Panc1 (cell line): ENCODE results near the gene CLNK. TPM values are rescaled to one million over a fixed set of nuclear protein-coding genes. Genes with fewer than 3 reads are reported as not detected.

Experiments used
- ATAC-seq: fragments of 200-7000 bp; cut with Tn5 transposase; 2 replicates; pipeline ENCODE4 v1.9.1; 2020; ENCODE audit warnings: mild to moderate bottlenecking, moderate library complexity
- BruUV-seq: library from RNA; stranded (reverse); fragments of 400-500 nt; replicated peaks from 2 replicates; lab custom pipeline; 2021; lab: Mats Ljungman, UMichigan
- CTCF ChIA-PET: fragments of 300-600 bp; sonication (Branson Sonifier 250); formaldehyde crosslinking; loops from one replicate; lab custom pipeline; 2022; ENCODE audit warnings: antibody characterized with exemption; lab: Charles Lee
- POLR2A ChIA-PET: fragments of 300-600 bp; sonication (Branson Sonifier 250); formaldehyde crosslinking; loops from one replicate; lab custom pipeline; 2022; ENCODE audit warnings: antibody characterized with exemption; lab: Charles Lee
- DNase-seq: peaks from one replicate; pipeline ENCODE4 v3.0.0-alpha.2; 2010; ENCODE audit warnings: low read depth, low spot score
- H3K27ac ChIP-seq: 2 replicates; pipeline ENCODE4 v1.5.1; 2011; ENCODE audit warnings: mild to moderate bottlenecking, low read length, inconsistent platforms
- H3K27me3 ChIP-seq: fragments of 200-500 bp; sonication (Bioruptor generic); 2 replicates; pipeline ENCODE4 v1.6.0; 2014; ENCODE audit warnings: low read length, inconsistent platforms; ENCODE audit not compliant: control insufficient read depth, insufficient read depth
- H3K36me3 ChIP-seq: fragments of 200-500 bp; sonication (Bioruptor generic); 2 replicates; pipeline ENCODE4 v1.5.1; 2014; ENCODE audit warnings: inconsistent platforms, mild to moderate bottlenecking, low read length, moderate library complexity; ENCODE audit not compliant: control insufficient read depth, insufficient read depth
- H3K4me1 ChIP-seq: 2 replicates; pipeline ENCODE4 v1.5.1; 2011; ENCODE audit warnings: inconsistent platforms, mild to moderate bottlenecking, low read length, moderate library complexity; ENCODE audit not compliant: control insufficient read depth, insufficient read depth
- H3K4me3 ChIP-seq, 2 experiments: 2 replicates each; pipeline ENCODE4 v1.5.1; 2011 to 2012; ENCODE audit warnings: low read depth in 2 of 2, low read length in 2 of 2, mild to moderate bottlenecking in 2 of 2, inconsistent platforms in 1 of 2, moderate library complexity in 1 of 2
- H3K9me3 ChIP-seq: fragments of 200-500 bp; sonication (Bioruptor generic); 2 replicates; pipeline ENCODE4 v1.5.1; 2014; ENCODE audit warnings: low read depth, mild to moderate bottlenecking, inconsistent platforms, low read length, moderate library complexity; ENCODE audit not compliant: control insufficient read depth, insufficient read depth
- POLR2AphosphoS5 ChIP-seq: IDR thresholded peaks from 2 replicates; pipeline ENCODE4 v1.6.1; 2012; ENCODE audit warnings: mild to moderate bottlenecking, low read depth, low read length, moderate library complexity
- REST ChIP-seq, 2 experiments: IDR thresholded peaks; 2 replicates each; pipeline ENCODE4 v1.6.1; 2011 to 2012; ENCODE audit warnings: low read depth in 2 of 2, control low read depth in 1 of 2, low read length in 1 of 2, mild to moderate bottlenecking in 1 of 2, moderate library complexity in 1 of 2; ENCODE audit not compliant: insufficient read depth in 1 of 2
- SIN3A ChIP-seq: IDR thresholded peaks from 2 replicates; pipeline ENCODE4 v1.6.1; 2012; ENCODE audit warnings: low read depth, mild to moderate bottlenecking, low read length, moderate library complexity, borderline replicate concordance; ENCODE audit not compliant: insufficient read depth
- TCF7L2 ChIP-seq: IDR thresholded peaks from 2 replicates; pipeline ENCODE4 v1.6.1; 2011; ENCODE audit warnings: mild to moderate bottlenecking, low read depth, low read length, inconsistent platforms
- in situ Hi-C: cut with HindIII; loops from 2 replicates; pipeline ENCODE4 v1.10.0; 2016; ENCODE audit warnings: low sequenced_read_pairs, low pct_unique_long_range_greater_than_20kb
- intact Hi-C: fragments of 100-400 bp; cut with micrococcal nuclease; formaldehyde crosslinking; loops from one replicate; pipeline ENCODE4 v1.10.0; 2022; ENCODE audit not compliant: unreplicated experiment
- total RNA-seq: library from RNA; stranded (reverse); gene quantifications from one replicate; pipeline ENCODE4 v1.2.1, GENCODE V29; 2021; ENCODE audit not compliant: unreplicated experiment
- TF ChIP-seq, protein P1 (sequence below): fragments of 450-650 bp; IDR thresholded peaks from 2 replicates; pipeline ENCODE4 v1.5.1; 2017; ENCODE audit warnings: mild to moderate bottlenecking

The CLNK gene
- total RNA-seq, 1 experiment from 2014 or later = not detected

DNA sequence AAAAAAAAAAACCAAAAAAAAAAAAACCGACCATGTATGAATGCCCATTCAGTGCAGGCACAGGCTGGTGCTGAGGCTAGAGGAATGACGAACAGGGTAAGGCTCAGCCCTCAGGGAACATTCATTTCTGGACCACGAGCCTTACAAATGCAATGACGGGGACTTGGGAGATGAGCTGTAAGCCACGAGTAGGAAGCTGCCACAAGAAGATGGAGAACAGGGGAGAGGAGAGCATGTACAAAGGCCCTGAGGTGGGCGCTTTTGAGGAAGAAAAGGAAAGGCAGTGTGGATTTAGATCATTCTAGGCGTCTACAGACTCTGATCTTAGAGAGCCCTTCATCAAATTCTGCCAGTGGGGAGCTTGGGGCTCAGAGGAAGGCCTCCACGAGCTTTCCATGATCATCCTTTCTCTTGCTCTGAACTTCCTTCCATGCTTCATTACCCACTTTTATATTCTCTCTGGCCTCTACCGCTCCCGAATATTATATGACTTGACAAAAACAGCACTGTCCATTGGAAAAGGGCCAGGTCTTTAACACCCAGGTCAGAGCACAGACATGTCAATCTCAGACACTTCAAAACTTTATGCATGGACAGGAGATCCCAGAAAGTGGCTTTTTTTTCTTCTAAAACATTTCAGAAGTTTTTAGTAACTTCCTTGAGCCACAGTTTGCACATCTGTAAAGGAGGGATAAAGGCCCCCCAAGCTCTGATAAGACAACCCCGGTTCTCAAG, 224.1 kb downstream of the CLNK start:
- H3K9me3 ChIP-seq = no peaks in the 10 kb centered on the region
- BruUV-seq = no TSS peak
- ChIA-PET POLR2A (no interaction called here), CTCF (interaction anchor here (0.6 to 0.9 kb wide), 2 partner anchors 13 to 121 kb away, joined by 3 to 12 read pairs; no protein-coding TSS in a partner anchor)
- ATAC-seq (no peak), DNase-seq (no peak)
- no peak overlapping the region for H3K27ac ChIP-seq
- in situ Hi-C loops (no loop called here), intact Hi-C loops (no loop called here)
- H3K27me3 ChIP-seq = no peaks in the 10 kb centered on the region
- H3K36me3 ChIP-seq = no peaks in the 10 kb centered on the region
- no peak overlapping the region for H3K4me3 ChIP-seq
- no peaks in the 10 kb centered on the region; the same call in 1 of the 2 replicates for H3K4me1 ChIP-seq
- TF ChIP-seq, protein P1, sequence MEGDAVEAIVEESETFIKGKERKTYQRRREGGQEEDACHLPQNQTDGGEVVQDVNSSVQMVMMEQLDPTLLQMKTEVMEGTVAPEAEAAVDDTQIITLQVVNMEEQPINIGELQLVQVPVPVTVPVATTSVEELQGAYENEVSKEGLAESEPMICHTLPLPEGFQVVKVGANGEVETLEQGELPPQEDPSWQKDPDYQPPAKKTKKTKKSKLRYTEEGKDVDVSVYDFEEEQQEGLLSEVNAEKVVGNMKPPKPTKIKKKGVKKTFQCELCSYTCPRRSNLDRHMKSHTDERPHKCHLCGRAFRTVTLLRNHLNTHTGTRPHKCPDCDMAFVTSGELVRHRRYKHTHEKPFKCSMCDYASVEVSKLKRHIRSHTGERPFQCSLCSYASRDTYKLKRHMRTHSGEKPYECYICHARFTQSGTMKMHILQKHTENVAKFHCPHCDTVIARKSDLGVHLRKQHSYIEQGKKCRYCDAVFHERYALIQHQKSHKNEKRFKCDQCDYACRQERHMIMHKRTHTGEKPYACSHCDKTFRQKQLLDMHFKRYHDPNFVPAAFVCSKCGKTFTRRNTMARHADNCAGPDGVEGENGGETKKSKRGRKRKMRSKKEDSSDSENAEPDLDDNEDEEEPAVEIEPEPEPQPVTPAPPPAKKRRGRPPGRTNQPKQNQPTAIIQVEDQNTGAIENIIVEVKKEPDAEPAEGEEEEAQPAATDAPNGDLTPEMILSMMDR = no peak
- TF ChIP-seq TCF7L2 = no peak
- no peak for TF ChIP-seq REST (IDR thresholded peaks at IDR 0.05; ENCODE audit: insufficient read depth in 1 of 2, low read depth in 2 of 2, low read length in 1 of 2)
- TF ChIP-seq SIN3A = no peak
- TF ChIP-seq POLR2AphosphoS5 = no peak

- TF ChIP-seq SIN3A = no peak
- no peak for TF ChIP-seq POLR2AphosphoS5
- no peak for TF ChIP-seq REST (IDR thresholded peaks at IDR 0.05; ENCODE audit: insufficient read depth in 1 of 2, low read depth in 2 of 2, low read length in 1 of 2)
- no peak for TF ChIP-seq TCF7L2
- TF ChIP-seq, protein P1 = no peak
- H3K4me1 ChIP-seq = no peaks in the 10 kb centered on the region; the same call in 1 of the 2 replicates
- ATAC-seq (no peak), DNase-seq (no peak)
- no peak overlapping the region for H3K27ac ChIP-seq
- ChIA-PET CTCF (no interaction called here), POLR2A (no interaction called here)
- H3K9me3 ChIP-seq = no peaks in the 10 kb centered on the region
- BruUV-seq = TSS peak; percentile 55
- intact Hi-C loops (no loop called here), in situ Hi-C loops (no loop called here)
- H3K27me3 ChIP-seq = no peaks in the 10 kb centered on the region
- no peaks in the 10 kb centered on the region; the same call in 1 of the 2 replicates for H3K36me3 ChIP-seq
- no peak overlapping the region for H3K4me3 ChIP-seq
Measured at GRCh38 chr4:10459305-10459704, 225.3 kb downstream of the CLNK start.
